Cardiac ventricle fibroblast (primary cell): ENCODE data around the gene MED7. TPM values are rescaled to one million over a fixed set of nuclear protein-coding genes. Genes with fewer than 3 reads are reported as not detected.

ENCODE experiments used
- total RNA-seq: library from RNA; depleted of rRNA; stranded (reverse); fragments of >200 nt; gene quantifications from 2 replicates; pipeline ENCODE4 v1.2.3, GENCODE V29; 2015

The MED7 gene, protein sequence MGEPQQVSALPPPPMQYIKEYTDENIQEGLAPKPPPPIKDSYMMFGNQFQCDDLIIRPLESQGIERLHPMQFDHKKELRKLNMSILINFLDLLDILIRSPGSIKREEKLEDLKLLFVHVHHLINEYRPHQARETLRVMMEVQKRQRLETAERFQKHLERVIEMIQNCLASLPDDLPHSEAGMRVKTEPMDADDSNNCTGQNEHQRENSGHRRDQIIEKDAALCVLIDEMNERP
- total RNA-seq = 9.7 and 16.6 TPM in 2 replicates

DNA sequence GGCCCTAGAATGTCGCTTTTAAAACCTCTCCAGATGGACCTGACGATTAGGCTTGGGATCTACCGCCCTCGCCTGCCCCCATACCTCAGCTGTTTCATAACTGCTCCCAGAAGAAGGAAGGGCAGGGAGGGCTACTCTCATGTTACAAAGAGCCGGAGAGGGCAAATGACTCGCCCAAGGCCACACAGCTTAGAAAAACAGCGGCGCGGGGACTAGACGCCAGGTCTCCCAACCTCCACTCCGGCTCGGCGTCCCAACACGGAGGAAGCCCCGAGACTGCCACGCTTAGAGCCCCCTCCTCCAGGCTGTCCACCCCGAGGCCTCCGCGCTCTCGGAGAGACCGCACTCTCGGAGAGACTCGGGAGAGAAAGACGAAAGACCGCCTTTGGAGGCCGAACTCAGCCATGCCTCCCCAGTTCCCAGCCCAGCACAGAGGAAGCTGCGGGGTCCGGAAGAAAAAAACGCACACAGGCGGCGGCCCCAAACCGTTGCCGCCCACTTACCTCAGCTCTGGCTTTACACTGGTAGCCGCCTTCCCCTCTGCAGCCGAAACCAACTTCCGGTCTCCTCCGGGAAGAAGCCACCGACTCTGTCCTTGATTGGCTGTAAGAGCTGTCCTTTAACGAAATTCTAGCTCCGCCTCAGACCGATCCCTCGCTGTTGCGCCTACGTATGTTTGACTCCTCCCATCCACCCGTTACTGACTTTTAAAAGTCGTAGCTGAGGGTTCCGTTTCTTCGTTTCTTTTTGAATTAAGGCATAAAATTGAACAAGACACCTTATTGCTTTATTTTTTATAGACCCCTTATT, at the start of gene MED7:
MED7 (minus strand) TSS at position 549 of the 810 bp plus-strand sequence. CDS start 3,434 bp downstream, outside the sequence.

DNA sequence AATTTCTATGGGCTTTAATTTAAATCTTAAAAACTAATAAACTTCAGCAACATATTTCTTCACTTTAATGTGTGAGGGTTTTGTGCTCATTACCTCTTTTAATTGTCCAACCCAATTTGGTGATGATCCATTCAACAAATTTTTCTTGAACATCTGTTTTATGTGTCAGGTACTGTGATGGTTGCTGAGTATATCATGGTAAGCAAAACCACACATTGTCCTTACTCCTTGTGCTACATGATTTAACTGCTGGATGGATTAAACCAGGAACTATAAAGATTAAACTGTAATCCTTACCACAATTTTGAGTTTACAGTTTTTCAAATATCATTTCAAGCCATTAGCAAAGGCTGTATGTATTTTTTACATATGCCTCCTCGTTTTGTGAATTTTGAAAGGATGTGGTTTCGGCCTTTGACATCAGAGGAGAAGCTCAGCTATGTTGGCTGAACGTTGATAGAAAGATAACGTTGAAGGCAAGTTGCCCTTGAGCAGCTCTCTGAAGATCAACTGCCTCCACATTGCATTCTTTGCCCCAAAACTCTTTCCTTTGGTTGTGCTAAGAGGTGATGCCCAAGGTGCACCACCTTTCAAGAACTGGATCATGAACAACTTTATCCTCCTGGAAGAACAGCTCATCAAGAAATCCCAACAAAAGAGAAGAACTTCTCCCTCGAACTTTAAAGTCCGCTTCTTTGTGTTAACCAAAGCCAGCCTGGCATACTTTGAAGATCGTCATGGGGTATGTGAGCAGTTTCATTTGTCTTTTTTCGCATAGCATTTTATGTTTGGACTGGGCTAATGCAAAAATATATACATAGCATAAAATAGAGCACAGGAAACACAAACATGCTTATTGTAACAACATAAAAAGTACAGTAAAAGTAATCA, 38.0 kb upstream of the MED7 start, which contains the start of gene ITK:
ITK (plus strand) TSS at position 467 of the 891 bp plus-strand sequence; CDS start at position 605, 138 bp downstream.

DNA sequence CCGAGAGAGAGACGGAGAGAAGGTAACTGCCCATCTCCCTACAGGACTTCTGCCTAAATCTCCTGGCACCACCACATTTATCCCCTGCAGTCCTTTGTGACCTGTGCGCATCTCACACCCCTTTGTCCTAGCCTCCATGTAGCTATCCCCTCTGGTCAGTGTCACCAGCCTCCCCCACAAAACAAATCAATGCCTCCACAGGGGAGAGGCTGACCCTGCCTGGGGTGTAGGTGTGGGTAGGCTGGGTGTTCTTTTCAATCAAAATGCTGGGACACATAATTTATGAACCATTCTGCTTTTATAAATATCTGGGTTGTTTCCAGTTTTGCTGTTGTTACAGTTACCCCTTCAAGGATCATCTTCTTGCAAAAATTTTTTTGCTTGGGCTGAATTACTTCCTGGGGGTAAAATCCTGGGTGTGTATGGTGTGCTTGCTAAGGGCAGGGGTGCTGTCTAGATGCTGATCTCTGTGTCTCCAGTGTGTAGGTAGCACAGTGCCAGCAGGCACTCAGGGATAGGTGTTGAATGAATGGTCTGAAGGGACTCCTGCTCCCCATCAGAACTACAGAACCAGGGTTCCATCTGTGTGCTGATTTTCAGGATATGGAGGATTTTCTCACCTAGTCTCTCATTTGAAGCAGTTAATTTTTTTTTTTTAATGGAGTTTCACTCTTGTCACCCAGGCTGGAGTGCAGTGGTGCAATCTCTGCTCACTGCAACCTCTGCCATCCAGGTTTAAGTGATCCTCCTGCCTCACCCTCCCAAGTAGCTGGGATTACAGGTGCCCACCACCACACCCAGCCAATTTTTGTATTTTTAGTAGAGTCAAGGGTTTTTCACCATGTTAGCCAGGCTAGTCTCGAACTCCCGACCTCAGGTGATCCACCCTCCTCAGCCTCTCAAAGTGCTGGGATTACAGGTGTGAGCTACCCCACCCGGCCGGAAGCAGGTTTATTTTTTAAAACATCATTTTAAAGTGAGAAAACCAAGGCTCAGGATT, 23.8 kb upstream of the MED7 start, which contains the start of gene GARIN3:
GARIN3 (minus strand) TSS at position 51 of the 1,000 bp plus-strand sequence. CDS start 96 bp downstream, outside the sequence.

DNA sequence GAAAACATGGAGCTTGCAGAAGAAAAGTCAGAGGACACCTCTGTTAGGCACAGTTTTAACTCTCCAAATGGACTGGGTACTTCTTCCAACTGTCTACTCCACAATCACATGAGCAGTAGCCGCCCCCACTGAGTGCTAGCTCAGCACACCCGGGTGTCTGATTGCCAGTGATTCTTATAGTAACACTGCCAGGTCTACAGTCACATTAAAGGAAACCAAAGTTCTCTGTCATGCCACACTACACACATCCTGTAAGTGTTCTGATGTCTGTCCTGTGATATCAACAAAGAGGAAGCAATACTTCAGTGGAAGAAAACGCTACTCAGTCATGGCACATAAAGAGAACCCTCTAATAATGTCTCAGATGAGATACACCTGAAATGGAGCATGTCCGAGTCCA, 33.7 kb downstream of the MED7 start, which contains the start of gene HAVCR2:
HAVCR2 (minus strand) TSS at position 69 of the 400 bp plus-strand sequence; CDS start at position 8, 61 bp downstream.

Other genes with a start within 250 kb of the MED7 start
- gene TIMD4, start 179.6 kb downstream of the MED7 start, total RNA-seq = not detected in 2 replicates
- not detected in 2 replicates for gene HAVCR1, start 83.7 kb downstream of the MED7 start, total RNA-seq
- gene HAVCR2, start 33.8 kb downstream of the MED7 start, total RNA-seq = 0.39 and 0.75 TPM in 2 replicates
- gene GARIN3, start 23.4 kb upstream of the MED7 start, total RNA-seq = not detected in 2 replicates
- gene ITK, start 38.0 kb upstream of the MED7 start, total RNA-seq = not detected in 2 replicates
- gene CYFIP2, start 123.3 kb upstream of the MED7 start, total RNA-seq = 1.4 and 4.5 TPM in 2 replicates